T47D (cell line): ENCODE data around the gene LONRF2.
"Not testable (repeated sequence)": the region's sequence is repeated elsewhere in the genome, so short reads cannot be mapped to it uniquely, and the experiment has no call there.

ENCODE experiments used
- DNase-seq, 2 experiments: peaks; one replicate each; pipeline versions ENCODE4 v3.0.0 to v3.0.0-alpha.2; 2011 to 2012; ENCODE audit warnings: low read depth in 1 of 2, low spot score in 1 of 2
- JUND ChIP-seq: IDR thresholded peaks from 2 replicates; pipeline ENCODE4 v1.6.1; 2012; ENCODE audit warnings: low read depth
- in situ Hi-C: cut with HindIII; loops from 2 replicates; pipeline ENCODE4 v1.10.0; 2016; ENCODE audit warnings: low sequenced_read_pairs, low pct_unique_long_range_greater_than_20kb

Gene LONRF2

GRCh38 chr2:100252811-100253698 lies 69.2 kb downstream of the LONRF2 start:
- no peak for TF ChIP-seq JUND
- DNase-seq: no peak
- in situ Hi-C loops: no loop called here

- in situ Hi-C loops: no loop called here
- TF ChIP-seq JUND: no peak
- no peak for DNase-seq
Observed at GRCh38 chr2:100250645-100251044, 71.7 kb downstream of the LONRF2 start.

GRCh38 chr2:100248971-100249370 lies 73.3 kb downstream of the LONRF2 start:
- TF ChIP-seq JUND: no peak
- DNase-seq: no peak
- in situ Hi-C loops: no loop called here

- DNase-seq, in situ Hi-C loops: not testable (repeated sequence)
Observed at GRCh38 chr2:100248556-100248955, 73.7 kb downstream of the LONRF2 start.

GRCh38 chr2:100248044-100248330 lies 74.3 kb downstream of the LONRF2 start:
- DNase-seq: no peak
- no peak for TF ChIP-seq JUND
- in situ Hi-C loops: no loop called here

- in situ Hi-C loops: no loop called here
- TF ChIP-seq JUND: no peak
- no peak for DNase-seq
Observed at GRCh38 chr2:100247256-100248043, 74.9 kb downstream of the LONRF2 start.

- DNase-seq: peak in 1 of 2 experiments; percentile 52
- in situ Hi-C loops: no loop called here
- no peak for TF ChIP-seq JUND
Observed at GRCh38 chr2:100246163-100247145, 75.8 kb downstream of the LONRF2 start.

- TF ChIP-seq JUND: no peak
- DNase-seq: no peak
- in situ Hi-C loops: no loop called here
Observed at GRCh38 chr2:100245681-100246080, 76.6 kb downstream of the LONRF2 start.

- TF ChIP-seq JUND: no peak
- in situ Hi-C loops: no loop called here
- DNase-seq: no peak
Observed at GRCh38 chr2:100244881-100245605, 77.3 kb downstream of the LONRF2 start.

- in situ Hi-C loops: no loop called here
- no peak for TF ChIP-seq JUND
- DNase-seq: no peak
Observed at GRCh38 chr2:100243631-100244030, 78.7 kb downstream of the LONRF2 start.

GRCh38 chr2:100242891-100243619 lies 79.2 kb downstream of the LONRF2 start:
- peak; percentile 37 to 83 for DNase-seq
- TF ChIP-seq JUND: no peak
- in situ Hi-C loops: no loop called here

- no peak for DNase-seq
- no peak for TF ChIP-seq JUND
- in situ Hi-C loops: no loop called here
Observed at GRCh38 chr2:100242476-100242875, 79.8 kb downstream of the LONRF2 start.
